GM12878 (cell line): ENCODE results near the gene ST7. TPM values are rescaled to one million over a fixed set of nuclear protein-coding genes. Genes with fewer than 3 reads are reported as not detected.

Experiments used
- ATF2 ChIP-seq: IDR thresholded peaks from 2 replicates; pipeline ENCODE4 v1.6.1; 2012; ENCODE audit warnings: low read length, inconsistent platforms
- BACH1 ChIP-seq: fragments of 450-650 bp; IDR thresholded peaks from 2 replicates; pipeline ENCODE4 v1.6.1; 2017; ENCODE audit warnings: mild to moderate bottlenecking, borderline replicate concordance
- CREB1 ChIP-seq: IDR thresholded peaks from 2 replicates; pipeline ENCODE4 v1.6.1; 2012; ENCODE audit warnings: low read depth, mild to moderate bottlenecking, inconsistent platforms
- E4F1 ChIP-seq: fragments of 450-650 bp; IDR thresholded peaks from 2 replicates; pipeline ENCODE4 v1.6.1; 2018; ENCODE audit warnings: borderline replicate concordance, mild to moderate bottlenecking; ENCODE audit not compliant: partially characterized antibody
- NKRF ChIP-seq: fragments of 450-650 bp; conservative IDR thresholded peaks from 2 replicates; pipeline ENCODE4 v1.6.1; 2017; ENCODE audit warnings: mild to moderate bottlenecking, moderate library complexity
- NR2C1 ChIP-seq: fragments of 450-650 bp; IDR thresholded peaks from 2 replicates; pipeline ENCODE4 v1.6.1; 2017; ENCODE audit warnings: antibody characterized with exemption, mild to moderate bottlenecking, moderate library complexity
- RB1 ChIP-seq: fragments of 450-650 bp; formaldehyde crosslinking; IDR thresholded peaks from 2 replicates; pipeline ENCODE4 v1.6.1; 2017; ENCODE audit warnings: mild to moderate bottlenecking, borderline replicate concordance
- SMC3 ChIP-seq: IDR thresholded peaks from 2 replicates; pipeline ENCODE4 v1.6.1; 2011; ENCODE audit warnings: low read length, improper control_type of control experiment, borderline replicate concordance
- SP1 ChIP-seq: IDR thresholded peaks from one replicate; pipeline ENCODE4 v1.6.1; 2011; ENCODE audit warnings: low read depth, low read length
- TARDBP ChIP-seq: IDR thresholded peaks from 2 replicates; pipeline ENCODE4 v1.6.1; 2016; ENCODE audit warnings: borderline replicate concordance
- TCF7 ChIP-seq: IDR thresholded peaks from 2 replicates; pipeline ENCODE4 v1.6.1; 2014; ENCODE audit warnings: antibody characterized with exemption, borderline replicate concordance
- YY1 ChIP-seq: IDR thresholded peaks from 2 replicates; pipeline ENCODE4 v1.6.1; 2011; ENCODE audit warnings: low read depth, mild to moderate bottlenecking, low read length
- polyA plus RNA-seq, 11 experiments: library from polyadenylated mRNA; depleted of rRNA in 4 of 11; unstranded in 6 of 11; stranded (reverse) in 5 of 11; fragments of >200 nt; fragmentation: Nextera tagmentation in 4 of 11; fragmentation: Illumina TruSeq in 1 of 11; extraction: Ambion mirVana in 4 of 11; extraction: Trizol in 1 of 11; gene quantifications; 1 replicate in 1 of 11; 2 replicates in 10 of 11; pipeline versions ENCODE4 v1.2.1 to v1.2.3, GENCODE V29; 2011 to 2016; ENCODE audit warnings: inconsistent platforms in 2 of 11, missing spikeins in 2 of 11, low read depth in 1 of 11
- total RNA-seq, 4 experiments: library from RNA; depleted of rRNA in 3 of 4; stranded (reverse); fragments of >200 nt in 3 of 4; fragmentation: Illumina TruSeq in 1 of 4; extraction: Trizol in 1 of 4; gene quantifications; 2 replicates each; pipeline versions ENCODE4 v1.2.1 to v1.2.3, GENCODE V29; 2013 to 2021
- TF ChIP-seq, protein P1 (sequence below): fragments of 450-650 bp; IDR thresholded peaks from 2 replicates; pipeline ENCODE4 v1.6.1; 2016; ENCODE audit warnings: mild to moderate bottlenecking
- TF ChIP-seq, protein P2 (sequence below): IDR thresholded peaks from 2 replicates; pipeline ENCODE4 v1.6.1; 2012; ENCODE audit warnings: mild to moderate bottlenecking, low read depth, low read length

Gene ST7
- total and polyA plus RNA-seq, 10 of the 15 experiments (the other 5 are each of a cell fraction or from before 2014, with no cell fraction given), result 27.7 to 76.4 (median 53.6) TPM

- no peak for TF ChIP-seq CREB1
- peak; percentile 57; the same call in 1 of the 2 replicates for TF ChIP-seq RB1
- TF ChIP-seq E4F1, result no peak
- TF ChIP-seq TARDBP, result no peak
- TF ChIP-seq, protein P1, sequence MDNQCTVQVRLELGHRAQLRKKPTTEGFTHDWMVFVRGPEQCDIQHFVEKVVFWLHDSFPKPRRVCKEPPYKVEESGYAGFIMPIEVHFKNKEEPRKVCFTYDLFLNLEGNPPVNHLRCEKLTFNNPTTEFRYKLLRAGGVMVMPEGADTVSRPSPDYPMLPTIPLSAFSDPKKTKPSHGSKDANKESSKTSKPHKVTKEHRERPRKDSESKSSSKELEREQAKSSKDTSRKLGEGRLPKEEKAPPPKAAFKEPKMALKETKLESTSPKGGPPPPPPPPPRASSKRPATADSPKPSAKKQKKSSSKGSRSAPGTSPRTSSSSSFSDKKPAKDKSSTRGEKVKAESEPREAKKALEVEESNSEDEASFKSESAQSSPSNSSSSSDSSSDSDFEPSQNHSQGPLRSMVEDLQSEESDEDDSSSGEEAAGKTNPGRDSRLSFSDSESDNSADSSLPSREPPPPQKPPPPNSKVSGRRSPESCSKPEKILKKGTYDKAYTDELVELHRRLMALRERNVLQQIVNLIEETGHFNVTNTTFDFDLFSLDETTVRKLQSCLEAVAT, result 0 out of 2 replicates have a peak, but pooled peaks have one; percentile 45
- peak; percentile 30; the same call in 1 of the 2 replicates for TF ChIP-seq ATF2
- no peak for TF ChIP-seq NKRF
- TF ChIP-seq YY1, result peak; percentile 62; the same call in 1 of the 2 replicates
- peak; percentile 93 for TF ChIP-seq SMC3
- TF ChIP-seq, protein P2, sequence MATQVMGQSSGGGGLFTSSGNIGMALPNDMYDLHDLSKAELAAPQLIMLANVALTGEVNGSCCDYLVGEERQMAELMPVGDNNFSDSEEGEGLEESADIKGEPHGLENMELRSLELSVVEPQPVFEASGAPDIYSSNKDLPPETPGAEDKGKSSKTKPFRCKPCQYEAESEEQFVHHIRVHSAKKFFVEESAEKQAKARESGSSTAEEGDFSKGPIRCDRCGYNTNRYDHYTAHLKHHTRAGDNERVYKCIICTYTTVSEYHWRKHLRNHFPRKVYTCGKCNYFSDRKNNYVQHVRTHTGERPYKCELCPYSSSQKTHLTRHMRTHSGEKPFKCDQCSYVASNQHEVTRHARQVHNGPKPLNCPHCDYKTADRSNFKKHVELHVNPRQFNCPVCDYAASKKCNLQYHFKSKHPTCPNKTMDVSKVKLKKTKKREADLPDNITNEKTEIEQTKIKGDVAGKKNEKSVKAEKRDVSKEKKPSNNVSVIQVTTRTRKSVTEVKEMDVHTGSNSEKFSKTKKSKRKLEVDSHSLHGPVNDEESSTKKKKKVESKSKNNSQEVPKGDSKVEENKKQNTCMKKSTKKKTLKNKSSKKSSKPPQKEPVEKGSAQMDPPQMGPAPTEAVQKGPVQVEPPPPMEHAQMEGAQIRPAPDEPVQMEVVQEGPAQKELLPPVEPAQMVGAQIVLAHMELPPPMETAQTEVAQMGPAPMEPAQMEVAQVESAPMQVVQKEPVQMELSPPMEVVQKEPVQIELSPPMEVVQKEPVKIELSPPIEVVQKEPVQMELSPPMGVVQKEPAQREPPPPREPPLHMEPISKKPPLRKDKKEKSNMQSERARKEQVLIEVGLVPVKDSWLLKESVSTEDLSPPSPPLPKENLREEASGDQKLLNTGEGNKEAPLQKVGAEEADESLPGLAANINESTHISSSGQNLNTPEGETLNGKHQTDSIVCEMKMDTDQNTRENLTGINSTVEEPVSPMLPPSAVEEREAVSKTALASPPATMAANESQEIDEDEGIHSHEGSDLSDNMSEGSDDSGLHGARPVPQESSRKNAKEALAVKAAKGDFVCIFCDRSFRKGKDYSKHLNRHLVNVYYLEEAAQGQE, result no peak
- no peak for TF ChIP-seq TCF7
- no peak for TF ChIP-seq SP1
- no peak for TF ChIP-seq BACH1
- TF ChIP-seq NR2C1, result no peak
Observed at GRCh38 chr7:117212969-117213877, 259.9 kb downstream of the ST7 start (continued).
